GM10248 (cell line): ENCODE data around the gene WDR87.

Experiments
- CTCF ChIA-PET: fragments of 300-600 bp; sonication (Branson Sonifier 250); formaldehyde crosslinking; extraction: SDS; loops from one replicate; lab custom pipeline; 2021; ENCODE audit warnings: antibody characterized with exemption; lab: Yijun Ruan, JAX
- POLR2A ChIA-PET: fragments of 350-650 bp; sonication (Branson Sonifier 250); formaldehyde crosslinking; extraction: SDS; loops from one replicate; lab custom pipeline; 2020; ENCODE audit warnings: antibody characterized with exemption; lab: Yijun Ruan, JAX
- DNase-seq: peaks from one replicate; pipeline ENCODE4 v3.0.0; 2012; ENCODE audit errors: extremely low spot score
- TF ChIP-seq, protein P1 (sequence below): IDR thresholded peaks from 2 replicates; pipeline ENCODE4 v1.5.1; 2012; ENCODE audit warnings: mild to moderate bottlenecking, low read depth; ENCODE audit errors: extremely low read depth, missing control alignments, control extremely low read depth

The WDR87 gene

GRCh38 chr19:37909661-37910199 lies 3.3 kb upstream of the WDR87 start:
- DNase-seq: no peak
- TF ChIP-seq, protein P1, sequence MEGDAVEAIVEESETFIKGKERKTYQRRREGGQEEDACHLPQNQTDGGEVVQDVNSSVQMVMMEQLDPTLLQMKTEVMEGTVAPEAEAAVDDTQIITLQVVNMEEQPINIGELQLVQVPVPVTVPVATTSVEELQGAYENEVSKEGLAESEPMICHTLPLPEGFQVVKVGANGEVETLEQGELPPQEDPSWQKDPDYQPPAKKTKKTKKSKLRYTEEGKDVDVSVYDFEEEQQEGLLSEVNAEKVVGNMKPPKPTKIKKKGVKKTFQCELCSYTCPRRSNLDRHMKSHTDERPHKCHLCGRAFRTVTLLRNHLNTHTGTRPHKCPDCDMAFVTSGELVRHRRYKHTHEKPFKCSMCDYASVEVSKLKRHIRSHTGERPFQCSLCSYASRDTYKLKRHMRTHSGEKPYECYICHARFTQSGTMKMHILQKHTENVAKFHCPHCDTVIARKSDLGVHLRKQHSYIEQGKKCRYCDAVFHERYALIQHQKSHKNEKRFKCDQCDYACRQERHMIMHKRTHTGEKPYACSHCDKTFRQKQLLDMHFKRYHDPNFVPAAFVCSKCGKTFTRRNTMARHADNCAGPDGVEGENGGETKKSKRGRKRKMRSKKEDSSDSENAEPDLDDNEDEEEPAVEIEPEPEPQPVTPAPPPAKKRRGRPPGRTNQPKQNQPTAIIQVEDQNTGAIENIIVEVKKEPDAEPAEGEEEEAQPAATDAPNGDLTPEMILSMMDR: no peak
- CTCF ChIA-PET: interaction anchor here (1.5 to 2.8 kb wide), 2 partner anchors 11 to 14 kb away, joined by 4 to 13 read pairs; no protein-coding TSS in a partner anchor
- POLR2A ChIA-PET: interaction anchor here (0.7 kb wide), 1 partner anchor 1773 kb away, joined by 5 read pairs; no protein-coding TSS in a partner anchor

GRCh38 chr19:37907735-37908455 lies 1.5 kb upstream of the WDR87 start:
- POLR2A ChIA-PET: interaction anchor here (1.5 kb wide), 1 partner anchor 96 kb away, joined by 10 read pairs; no protein-coding TSS in a partner anchor
- CTCF ChIA-PET: interaction anchor here (0.8 to 2.5 kb wide), 7 partner anchors 10 to 495 kb away, joined by 3 to 14 read pairs (median 5); partner anchors contain the start of gene FAM98C
- DNase-seq: no peak
- TF ChIP-seq, protein P1: no peak

DNA sequence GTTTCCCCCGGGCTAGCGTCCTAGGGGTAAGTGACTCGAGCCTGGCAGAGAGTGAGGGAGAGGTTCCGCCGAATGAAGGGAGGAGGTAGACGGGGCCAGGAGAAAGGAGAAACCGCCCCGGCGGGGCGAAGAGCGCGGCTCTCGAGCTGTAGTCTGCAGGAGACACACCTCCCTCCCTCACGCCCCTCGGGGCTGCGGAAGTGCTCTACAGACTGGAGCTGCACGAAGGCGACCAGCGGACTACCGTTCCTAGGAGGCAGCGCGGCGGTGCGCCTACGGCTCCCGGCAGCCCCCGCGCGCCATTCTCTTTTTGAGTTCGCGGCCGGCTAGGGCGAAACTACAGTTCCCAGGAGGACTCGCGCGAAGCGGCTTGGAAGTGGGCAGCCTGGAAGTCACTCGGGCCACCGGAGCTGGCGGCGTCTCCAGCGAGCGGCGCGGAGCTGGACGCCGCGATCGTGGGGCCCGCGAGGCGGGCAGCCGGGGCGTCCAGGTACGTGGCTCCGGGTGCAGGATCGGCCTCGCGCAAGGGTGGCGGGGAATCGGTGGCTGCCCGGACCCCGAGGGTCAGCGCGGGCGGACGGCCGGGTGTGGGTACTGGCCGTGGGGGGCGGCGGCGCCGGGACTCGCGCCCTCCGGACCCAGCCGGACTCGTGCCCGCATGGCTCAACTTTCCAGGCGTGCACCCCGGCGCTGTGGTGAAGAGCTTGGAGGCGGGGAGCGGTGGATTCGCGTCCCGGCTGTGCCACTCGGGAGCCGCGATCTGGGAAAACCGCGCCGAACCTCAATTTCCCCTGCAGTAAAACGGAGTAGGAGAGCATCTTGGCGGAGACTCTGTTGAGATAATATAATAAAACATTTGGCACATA lies 708 bp upstream of the WDR87 start, which contains the start of gene SIPA1L3:
Gene SIPA1L3, plus strand, starts transcription at position 340 of the 866 bp plus-strand sequence. CDS start 174,358 bp downstream, outside the sequence.
- TF ChIP-seq, protein P1: no peak
- ChIA-PET CTCF (interaction anchor here (0.8 to 2.5 kb wide), 12 partner anchors 9 to 495 kb away, joined by 3 to 14 read pairs (median 4); partner anchors contain the start of gene FAM98C), POLR2A (interaction anchor here (0.5 to 1.5 kb wide), 3 partner anchors 21 to 483 kb away, joined by 3 to 10 read pairs (median 3); no protein-coding TSS in a partner anchor)
- peak; percentile 92 for DNase-seq

GRCh38 chr19:37903096-37903495 lies 3.3 kb downstream of the WDR87 start:
- CTCF ChIA-PET: interaction anchor here (0.6 to 3.1 kb wide), 54 partner anchors 9 to 500 kb away, joined by 3 to 19 read pairs (median 6); partner anchors contain the start of genes CATSPERG, FAM98C, KCNK6 and PSMD8
- DNase-seq: no peak
- TF ChIP-seq, protein P1: no peak
- POLR2A ChIA-PET: no interaction called here

DNA sequence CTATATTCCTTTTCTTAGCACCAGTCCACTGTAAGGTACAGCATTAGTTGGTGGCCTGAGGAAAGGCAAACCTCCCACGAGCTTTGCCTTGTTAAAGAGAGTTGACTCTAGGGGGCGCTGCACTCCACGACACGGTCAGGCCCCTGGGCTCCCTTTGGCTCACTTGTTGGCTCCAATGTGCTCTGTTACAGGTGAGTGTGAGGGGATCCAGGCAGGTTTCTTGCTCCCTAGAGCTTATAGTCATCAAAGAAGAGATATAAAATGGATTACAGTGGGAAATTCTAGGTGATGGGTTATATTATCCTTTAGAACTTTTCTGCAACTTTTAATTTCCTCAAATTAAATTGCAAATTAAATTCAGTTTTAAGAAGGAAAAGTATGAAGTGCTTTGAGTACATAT lies 3.7 kb downstream of the WDR87 start:
- TF ChIP-seq, protein P1: peak; percentile 86
- CTCF ChIA-PET: interaction anchor here (0.6 to 3.1 kb wide), 73 partner anchors 9 to 606 kb away, joined by 3 to 19 read pairs (median 5); partner anchors contain the start of genes CATSPERG, FAM98C, KCNK6 and PSMD8
- DNase-seq: peak; percentile 80
- POLR2A ChIA-PET: no interaction called here

- POLR2A ChIA-PET: no interaction called here
- TF ChIP-seq, protein P1: no peak
- DNase-seq: no peak
- CTCF ChIA-PET: interaction anchor here (0.8 to 1.7 kb wide), 8 partner anchors 49 to 473 kb away, joined by 3 to 5 read pairs (median 3); no protein-coding TSS in a partner anchor
These were observed 6.4 kb downstream of the WDR87 start for GRCh38 chr19:37899966-37900365.
